IPS-11a (cell line): ENCODE data around the gene NCAPH2.

Experiments used
- H3K4me3 ChIP-seq: one replicate; pipeline ENCODE4 v1.5.1; 2013; ENCODE audit warnings: low read depth, low read length, control low read depth

Gene NCAPH2

GRCh38 chr22:50569896-50570535 is 62.0 kb downstream of the NCAPH2 start:
- H3K4me3 ChIP-seq = no peak overlapping the region

DNA sequence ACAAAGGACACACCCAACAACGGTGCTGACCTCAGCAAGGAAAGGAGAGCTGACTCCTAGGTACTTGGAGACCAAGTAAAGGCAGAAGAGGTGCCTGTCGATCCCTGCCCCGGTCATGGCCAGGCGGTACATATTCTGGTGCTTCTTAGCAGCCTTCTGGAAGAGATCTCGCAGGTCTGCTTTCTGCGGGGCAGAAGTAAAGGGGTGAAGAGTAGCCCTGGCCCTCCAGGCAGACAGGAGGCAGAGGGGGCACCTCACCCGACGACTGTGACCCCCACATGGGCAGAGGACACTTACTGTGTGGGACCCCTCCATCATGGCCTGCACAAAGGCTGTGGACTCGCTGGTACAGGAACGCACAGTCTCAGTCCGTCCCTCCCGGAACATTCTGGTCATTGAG is 62.8 kb downstream of the NCAPH2 start:
- H3K4me3 ChIP-seq = no peak overlapping the region

DNA sequence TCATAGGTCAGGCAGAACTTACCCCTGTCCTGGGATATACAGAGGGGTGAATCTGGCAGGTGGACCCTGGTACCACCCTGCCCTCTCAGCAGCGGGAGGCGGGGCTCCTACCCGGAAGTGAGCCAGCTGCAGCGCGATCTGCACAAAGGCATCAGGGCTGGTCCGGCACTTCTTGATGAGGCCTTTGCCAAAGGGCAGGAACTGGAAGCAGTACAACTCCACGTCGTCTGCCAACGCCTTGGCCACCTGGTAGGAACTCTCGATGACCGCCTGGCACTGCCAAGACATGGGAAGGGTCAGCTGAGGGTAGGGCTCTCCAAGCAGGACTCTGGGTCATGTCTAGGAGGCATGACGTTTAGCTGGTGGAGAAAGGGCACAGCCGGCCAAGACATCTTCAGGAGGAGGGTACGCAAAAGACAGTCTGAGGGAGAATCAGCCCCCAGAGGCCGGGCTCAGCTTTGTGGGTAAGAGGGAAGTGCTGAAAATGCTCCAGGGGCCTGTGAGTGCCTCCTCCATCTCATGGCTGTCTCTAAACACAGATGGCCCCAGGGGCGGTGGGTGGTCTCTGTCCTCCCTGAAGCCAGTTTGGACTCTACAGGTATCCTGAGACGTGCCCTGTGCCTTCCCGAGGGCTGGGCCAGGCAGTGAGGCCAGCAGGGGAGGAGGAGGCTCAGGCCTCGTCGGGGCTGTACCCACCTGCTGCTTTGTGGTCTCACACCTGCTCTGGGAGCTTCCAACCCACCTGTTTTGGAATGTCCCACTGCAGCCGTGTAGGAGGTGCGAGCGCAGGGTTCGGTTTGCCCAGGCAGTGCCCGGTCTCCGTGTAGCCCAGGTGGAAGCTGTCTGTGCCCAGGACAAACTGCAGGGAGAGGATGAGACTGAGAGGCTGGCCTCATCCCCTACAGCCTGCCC is 63.5 kb downstream of the NCAPH2 start:
- no peak overlapping the region for H3K4me3 ChIP-seq

DNA sequence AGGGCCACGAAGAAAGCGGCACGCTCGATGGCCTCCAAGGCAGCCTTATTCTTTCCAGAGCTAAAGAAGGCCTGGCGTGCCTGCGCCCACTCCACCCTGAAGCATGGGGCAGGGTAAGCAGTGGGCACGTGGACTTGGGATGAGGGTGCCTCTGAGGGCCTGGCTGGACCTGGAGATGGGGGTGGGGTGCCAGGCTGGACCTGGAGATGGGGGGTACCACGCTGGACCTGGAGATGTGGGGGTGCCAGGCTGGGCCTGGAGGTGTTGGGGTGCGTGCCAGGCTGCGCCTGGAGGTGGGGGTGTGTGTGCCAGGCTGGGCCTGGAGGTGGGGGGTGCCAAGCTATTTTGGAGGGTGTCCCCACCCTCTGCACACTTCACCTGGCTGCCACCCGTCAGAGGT is 64.9 kb downstream of the NCAPH2 start:
- no peak overlapping the region for H3K4me3 ChIP-seq

GRCh38 chr22:50573491-50574382 is 65.7 kb downstream of the NCAPH2 start:
- H3K4me3 ChIP-seq = no peak overlapping the region

DNA sequence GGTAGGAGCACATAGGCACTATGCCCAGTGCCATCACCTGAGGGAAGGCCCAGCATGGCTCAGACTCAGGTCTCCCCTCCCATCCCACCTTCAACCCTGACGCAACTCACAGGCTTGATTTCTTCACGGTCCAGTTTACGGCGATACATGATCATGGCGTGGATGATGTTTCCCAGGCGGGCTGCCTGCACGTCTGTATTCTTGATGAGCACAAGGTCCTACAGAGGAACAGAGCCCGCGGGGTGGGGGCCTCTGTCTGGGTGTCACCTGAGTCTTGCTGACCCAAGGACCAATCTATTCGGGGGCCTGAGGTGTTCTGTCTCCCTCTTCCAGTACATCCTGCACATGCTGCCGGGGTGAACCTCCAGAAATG is 66.3 kb downstream of the NCAPH2 start:
- H3K4me3 ChIP-seq = no peak overlapping the region
